GM12873 (cell line): ENCODE results near the gene C2orf92.

Source experiments
- TF ChIP-seq, protein P1 (sequence below): IDR thresholded peaks from 2 replicates; pipeline ENCODE4 v1.5.1; 2012; ENCODE audit warnings: low read depth, mild to moderate bottlenecking, moderate library complexity, low read length, control low read depth; ENCODE audit not compliant: insufficient read depth; ENCODE audit errors: missing control alignments

The C2orf92 gene

DNA sequence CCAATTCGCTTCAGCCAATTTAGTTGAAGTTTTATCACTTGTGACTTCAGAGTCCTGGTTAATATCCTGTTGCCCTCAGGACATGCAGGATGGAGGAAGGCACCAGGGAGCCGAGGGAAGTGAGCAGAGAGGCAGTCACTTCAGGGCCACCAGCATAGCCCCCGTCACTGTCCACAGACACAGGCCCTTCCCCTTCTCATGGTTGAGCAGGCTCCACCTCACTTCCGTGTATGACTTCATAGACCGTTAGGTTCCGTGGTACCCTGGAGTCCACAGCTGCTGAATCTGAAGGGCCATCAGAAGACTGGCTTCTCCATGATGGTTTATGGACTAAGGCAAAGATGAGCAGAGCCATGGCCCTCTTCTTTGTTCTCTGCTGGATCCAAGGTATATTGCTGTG lies at the start of gene C2orf92:
Gene C2orf92, plus strand, starts transcription at position 266 of the 400 bp plus-strand sequence. Its CDS starts 76 bp downstream, at position 342.
- TF ChIP-seq, protein P1, sequence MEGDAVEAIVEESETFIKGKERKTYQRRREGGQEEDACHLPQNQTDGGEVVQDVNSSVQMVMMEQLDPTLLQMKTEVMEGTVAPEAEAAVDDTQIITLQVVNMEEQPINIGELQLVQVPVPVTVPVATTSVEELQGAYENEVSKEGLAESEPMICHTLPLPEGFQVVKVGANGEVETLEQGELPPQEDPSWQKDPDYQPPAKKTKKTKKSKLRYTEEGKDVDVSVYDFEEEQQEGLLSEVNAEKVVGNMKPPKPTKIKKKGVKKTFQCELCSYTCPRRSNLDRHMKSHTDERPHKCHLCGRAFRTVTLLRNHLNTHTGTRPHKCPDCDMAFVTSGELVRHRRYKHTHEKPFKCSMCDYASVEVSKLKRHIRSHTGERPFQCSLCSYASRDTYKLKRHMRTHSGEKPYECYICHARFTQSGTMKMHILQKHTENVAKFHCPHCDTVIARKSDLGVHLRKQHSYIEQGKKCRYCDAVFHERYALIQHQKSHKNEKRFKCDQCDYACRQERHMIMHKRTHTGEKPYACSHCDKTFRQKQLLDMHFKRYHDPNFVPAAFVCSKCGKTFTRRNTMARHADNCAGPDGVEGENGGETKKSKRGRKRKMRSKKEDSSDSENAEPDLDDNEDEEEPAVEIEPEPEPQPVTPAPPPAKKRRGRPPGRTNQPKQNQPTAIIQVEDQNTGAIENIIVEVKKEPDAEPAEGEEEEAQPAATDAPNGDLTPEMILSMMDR, result no peak

DNA sequence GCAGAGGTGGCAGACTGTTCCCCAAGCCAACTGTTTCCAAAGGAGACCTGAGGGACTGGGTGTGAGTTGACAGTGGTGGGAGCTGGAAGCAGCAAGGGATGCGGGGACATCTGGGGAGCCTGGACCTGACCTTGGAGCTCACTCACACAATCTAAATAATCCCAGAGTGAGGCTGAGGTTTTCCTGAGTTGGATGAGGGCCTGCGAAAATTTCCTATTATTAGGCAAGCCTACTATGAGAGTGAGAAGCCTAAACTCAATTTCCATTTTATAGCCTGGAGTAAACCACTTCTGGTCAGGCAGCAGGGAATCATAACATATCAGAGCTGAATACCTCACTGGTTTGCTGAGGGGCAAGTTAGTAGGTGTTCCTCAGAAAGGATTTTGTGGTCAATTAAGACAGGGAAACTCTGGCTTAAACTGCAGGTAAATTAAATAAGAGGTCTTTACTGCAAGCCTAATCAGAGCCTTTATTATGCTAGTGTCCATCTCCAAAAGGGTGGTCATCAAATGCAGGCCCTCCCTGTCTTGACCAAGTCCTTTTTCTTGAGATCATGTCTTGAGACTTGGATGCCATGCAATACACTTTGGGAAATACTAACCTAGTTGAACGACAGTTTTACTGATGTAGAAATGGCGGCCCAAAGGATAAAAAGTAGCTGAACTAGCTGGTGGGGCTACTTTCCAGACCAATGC lies 25.3 kb upstream of the C2orf92 start:
- TF ChIP-seq, protein P1, result no peak

DNA sequence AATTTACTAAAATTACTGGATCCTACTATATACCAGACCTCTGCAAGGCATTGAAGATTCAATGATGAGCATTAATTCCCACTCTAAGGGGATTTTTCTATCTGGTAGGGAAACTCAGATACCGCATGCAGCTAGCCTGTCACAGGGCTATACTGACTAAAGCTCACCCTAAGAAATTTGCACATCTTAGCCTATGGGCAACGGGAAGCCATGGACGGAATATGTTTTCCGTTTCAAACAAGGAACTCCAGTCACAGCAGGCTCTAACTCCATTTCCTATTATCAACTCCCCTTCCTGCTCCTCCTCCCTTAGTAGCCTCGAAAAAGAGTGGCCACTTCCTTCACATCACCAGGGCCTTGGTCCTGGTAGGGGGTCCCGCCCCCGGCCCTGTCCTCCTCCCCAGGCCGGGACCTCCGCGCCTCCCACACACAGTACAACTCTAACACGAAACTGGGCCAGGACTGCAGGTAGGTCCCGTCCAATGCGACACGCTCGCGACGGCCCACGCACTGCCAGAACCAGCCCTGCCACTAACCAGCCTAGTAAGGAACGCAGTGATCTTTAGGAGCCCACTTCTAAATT lies 24.3 kb upstream of the C2orf92 start:
- TF ChIP-seq, protein P1, result no peak

DNA sequence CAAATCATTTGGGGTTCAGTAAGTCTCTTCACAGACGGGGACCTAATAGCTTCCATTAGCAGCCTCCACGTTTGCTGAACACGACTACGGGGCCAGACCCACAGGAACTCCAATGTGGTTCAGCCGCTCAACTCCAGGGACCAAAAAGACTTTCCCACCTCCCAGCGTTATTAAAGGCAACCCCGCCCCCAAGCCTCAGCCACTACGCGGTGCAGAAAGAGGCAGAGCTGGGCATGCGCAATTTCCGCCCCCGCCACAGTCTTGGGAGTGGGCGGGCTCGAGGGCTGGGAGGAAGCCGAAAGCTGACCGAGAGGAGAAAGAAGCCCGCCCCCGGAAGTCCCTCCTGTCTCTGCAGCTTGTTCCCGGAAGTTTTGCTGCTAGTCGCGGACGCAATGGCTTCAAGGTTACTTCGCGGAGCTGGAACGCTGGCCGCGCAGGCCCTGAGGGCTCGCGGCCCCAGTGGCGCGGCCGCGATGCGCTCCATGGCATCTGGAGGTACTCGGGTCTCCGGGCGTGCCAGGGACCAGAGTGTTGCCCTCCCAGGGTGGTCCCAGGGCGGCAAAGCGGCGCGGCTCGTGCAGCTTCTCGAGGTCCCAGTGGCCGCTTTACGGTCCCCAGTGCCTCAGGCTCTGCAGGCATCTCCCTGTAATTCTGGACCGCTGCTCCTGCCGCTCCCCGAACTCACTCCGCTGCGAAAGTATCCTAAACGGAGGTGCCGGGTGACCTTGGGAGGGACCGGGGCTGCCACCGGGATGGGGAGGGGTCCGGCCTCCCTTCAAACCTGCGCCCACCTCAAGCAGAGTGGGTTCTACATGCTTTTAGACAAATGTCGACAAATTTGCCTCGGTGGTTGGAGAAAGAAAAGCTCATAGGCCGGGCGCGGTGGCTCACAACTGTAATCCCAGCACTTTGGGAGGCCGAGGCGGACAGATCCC lies 23.6 kb upstream of the C2orf92 start, which contains the start of gene COX5B:
Gene COX5B, plus strand, starts transcription at position 368 of the 935 bp plus-strand sequence. Its CDS starts 25 bp downstream, at position 393.
- TF ChIP-seq, protein P1, result no peak

DNA sequence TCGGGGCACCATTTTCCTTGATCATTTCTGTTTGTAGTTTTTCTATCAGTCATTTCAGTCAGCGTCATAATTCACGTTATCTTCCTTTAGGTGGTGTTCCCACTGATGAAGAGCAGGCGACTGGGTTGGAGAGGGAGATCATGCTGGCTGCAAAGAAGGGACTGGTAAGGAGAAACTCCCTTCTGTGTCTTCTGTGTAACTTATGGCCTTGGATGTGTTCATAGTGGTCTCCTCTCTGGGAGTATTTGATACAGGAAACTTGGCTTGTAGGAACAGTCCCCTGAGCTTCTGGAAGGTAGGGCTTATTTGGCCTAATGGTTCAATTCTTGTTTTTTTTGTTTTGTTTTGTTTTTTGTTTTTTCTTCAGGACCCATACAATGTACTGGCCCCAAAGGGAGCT lies 22.5 kb upstream of the C2orf92 start:
- TF ChIP-seq, protein P1, result no peak

DNA sequence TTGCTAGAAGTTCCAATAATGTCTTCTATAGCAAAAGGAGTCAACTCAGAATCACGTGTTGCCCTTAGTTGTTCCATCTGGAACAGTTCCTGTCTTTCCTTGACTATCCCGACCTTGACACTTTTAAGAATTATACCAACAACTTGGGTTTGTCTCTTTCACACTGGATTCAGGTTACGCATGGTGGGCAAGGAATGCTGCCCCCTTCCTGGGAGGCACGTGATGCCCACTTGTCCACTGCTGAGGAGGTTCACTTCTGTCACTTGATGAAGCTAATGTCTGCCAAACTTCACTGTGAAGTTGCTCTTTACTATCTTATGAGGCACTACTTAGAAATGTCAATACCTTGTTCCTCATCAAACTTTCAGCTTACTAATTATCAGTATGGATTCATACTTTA lies 18.4 kb upstream of the C2orf92 start:
- TF ChIP-seq, protein P1, result no peak

DNA sequence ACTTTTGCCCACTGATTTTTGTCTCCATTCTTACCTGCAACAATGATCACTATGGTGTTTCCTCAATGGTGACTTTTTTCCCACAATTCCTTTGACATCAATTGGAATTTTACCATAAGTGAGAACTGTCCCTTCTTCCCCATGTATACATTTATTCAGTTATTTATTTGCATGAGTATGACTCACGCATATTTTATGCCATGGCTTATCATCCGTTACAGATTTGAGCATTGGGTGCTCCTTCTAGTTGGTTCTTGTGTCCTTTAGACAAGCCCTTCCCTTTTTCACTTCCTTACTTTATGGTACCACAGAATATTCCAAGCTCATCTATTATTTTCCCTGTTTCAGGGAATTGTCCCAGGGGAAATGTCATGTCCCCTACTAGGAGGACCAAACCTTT lies 16.0 kb upstream of the C2orf92 start:
- TF ChIP-seq, protein P1, result no peak
